Mesenchymal stem cell (in vitro differentiated cells and primary cell): ENCODE measurements around the gene SMARCC1.
"Not testable (repeated sequence)": the region's sequence is repeated elsewhere in the genome, so short reads cannot be mapped to it uniquely, and the experiment has no call there.

Experiments
- DNase-seq: peaks from one replicate; pipeline ENCODE4 v3.0.0-alpha.2; 2013
- H2AFZ ChIP-seq: one replicate; pipeline ENCODE4 v1.6.1; 2013; ENCODE audit warnings: low read depth, mild to moderate bottlenecking, control low read depth, inconsistent platforms, low read length, moderate library complexity
- H2AK5ac ChIP-seq: 2 replicates; pipeline ENCODE4 v1.6.1; 2013; ENCODE audit warnings: low read length, moderate library complexity, mild to moderate bottlenecking, inconsistent platforms; ENCODE audit not compliant: severe bottlenecking
- H2BK120ac ChIP-seq: one replicate; pipeline ENCODE4 v1.6.1; 2013; ENCODE audit warnings: low read depth, mild to moderate bottlenecking, inconsistent platforms, low read length, moderate library complexity
- H2BK12ac ChIP-seq, 2 experiments: one replicate each; pipeline ENCODE4 v1.6.1; 2013; ENCODE audit warnings: inconsistent platforms in 2 of 2, low read length in 2 of 2, mild to moderate bottlenecking in 2 of 2, moderate library complexity in 2 of 2, control low read depth in 1 of 2
- H2BK15ac ChIP-seq: one replicate; pipeline ENCODE4 v1.6.1; 2013; ENCODE audit warnings: mild to moderate bottlenecking, low read depth, inconsistent platforms; ENCODE audit not compliant: poor library complexity, severe bottlenecking
- H2BK5ac ChIP-seq: 2 replicates; pipeline ENCODE4 v1.6.1; 2013; ENCODE audit warnings: low read depth, mild to moderate bottlenecking, low read length, control low read depth, inconsistent platforms; ENCODE audit not compliant: poor library complexity, severe bottlenecking
- H3K14ac ChIP-seq, 2 experiments: one replicate each; pipeline ENCODE4 v1.6.1; 2013; ENCODE audit warnings: inconsistent platforms in 2 of 2, low read length in 2 of 2, control low read depth in 1 of 2, mild to moderate bottlenecking in 1 of 2, moderate library complexity in 1 of 2
- H3K18ac ChIP-seq, 2 experiments: one replicate each; pipeline ENCODE4 v1.6.1; 2013; ENCODE audit warnings: inconsistent platforms in 2 of 2, low read length in 2 of 2, control low read depth in 1 of 2, low read depth in 1 of 2, mild to moderate bottlenecking in 1 of 2
- H3K23ac ChIP-seq, 2 experiments: one replicate each; pipeline ENCODE4 v1.6.1; 2013; ENCODE audit warnings: inconsistent platforms in 2 of 2, low read length in 2 of 2, mild to moderate bottlenecking in 2 of 2, moderate library complexity in 2 of 2, control low read depth in 1 of 2
- H3K27ac ChIP-seq: 2 replicates; pipeline ENCODE4 v1.5.1; 2013; ENCODE audit warnings: mild to moderate bottlenecking, moderate library complexity, low read length, control low read depth, inconsistent platforms; ENCODE audit not compliant: poor library complexity, severe bottlenecking
- H3K27me3 ChIP-seq, 2 experiments: 2 replicates each; pipeline versions ENCODE4 v1.6.1 to v1.7.0; 2013; ENCODE audit warnings: low read length in 2 of 2, mild to moderate bottlenecking in 2 of 2, moderate library complexity in 2 of 2, control low read depth in 1 of 2, inconsistent platforms in 1 of 2; ENCODE audit not compliant: control insufficient read depth in 1 of 2, insufficient read depth in 1 of 2
- H3K36me3 ChIP-seq, 2 experiments: 2 replicates each; pipeline versions ENCODE4 v1.6.1 to v1.7.0; 2013; ENCODE audit warnings: low read length in 2 of 2, control low read depth in 1 of 2, inconsistent platforms in 1 of 2, low read depth in 1 of 2, mild to moderate bottlenecking in 1 of 2; ENCODE audit not compliant: insufficient read depth in 2 of 2, control insufficient read depth in 1 of 2
- H3K4ac ChIP-seq, 2 experiments: one replicate each; pipeline ENCODE4 v1.6.1; 2013; ENCODE audit warnings: inconsistent platforms in 2 of 2, low read length in 2 of 2, mild to moderate bottlenecking in 2 of 2, moderate library complexity in 2 of 2, control low read depth in 1 of 2, low read depth in 1 of 2
- H3K4me1 ChIP-seq: 2 replicates; pipeline ENCODE4 v1.6.1; 2013; ENCODE audit warnings: low read depth, low read length, control low read depth; ENCODE audit not compliant: control insufficient read depth, insufficient read depth
- H3K4me2 ChIP-seq: 2 replicates; pipeline ENCODE4 v1.6.1; 2013; ENCODE audit warnings: low read length, mild to moderate bottlenecking, inconsistent platforms; ENCODE audit not compliant: poor library complexity, severe bottlenecking
- H3K4me3 ChIP-seq, 2 experiments: 2 replicates each; pipeline versions ENCODE4 v1.5.1 to v1.7.0; 2013; ENCODE audit warnings: low read length in 2 of 2, mild to moderate bottlenecking in 2 of 2, control low read depth in 1 of 2, low read depth in 1 of 2; ENCODE audit not compliant: insufficient read depth in 1 of 2
- H3K79me1 ChIP-seq: replicated peaks from 2 replicates; pipeline ENCODE4 v1.6.1; 2013; ENCODE audit warnings: mild to moderate bottlenecking, control low read depth, low read length, inconsistent platforms; ENCODE audit not compliant: poor library complexity, severe bottlenecking
- H3K9ac ChIP-seq: 2 replicates; pipeline ENCODE4 v1.7.0; 2013; ENCODE audit warnings: mild to moderate bottlenecking, low read length, moderate library complexity
- H3K9me3 ChIP-seq: 2 replicates; pipeline ENCODE4 v1.7.0; 2013; ENCODE audit warnings: mild to moderate bottlenecking, low read length; ENCODE audit not compliant: control insufficient read depth
- H4K8ac ChIP-seq: one replicate; pipeline ENCODE4 v1.6.1; 2013; ENCODE audit warnings: inconsistent platforms, mild to moderate bottlenecking, low read length, moderate library complexity
- H4K91ac ChIP-seq: one replicate; pipeline ENCODE4 v1.6.1; 2013; ENCODE audit warnings: mild to moderate bottlenecking, low read length, inconsistent platforms
- WGBS: methylation state at CpG from one replicate; pipeline ENCODE4 v1.1.7; 2013; ENCODE audit warnings: mixed read lengths; 5-methylcytosine and 5-hydroxymethylcytosine counted together

Gene SMARCC1

GRCh38 chr3:47746264-47746663, 35.4 kb downstream of the SMARCC1 start:
- Histone ChIP-seq H2AK5ac (no peak overlapping the region), H3K4ac (no peak overlapping the region), H3K27ac (no peak overlapping the region), H2BK120ac (no peak overlapping the region), H3K4me1 (no peaks in the 10 kb centered on the region), H3K4me2 (no peak overlapping the region), H3K4me3 (no peak overlapping the region), H2BK12ac (no peak overlapping the region), H3K79me1 (peaks cover 8% of the 10 kb centered on the region), H3K9me3 (no peaks in the 10 kb centered on the region), H3K23ac (no peak overlapping the region), H2BK15ac (no peak overlapping the region), H4K8ac (no peak overlapping the region), H3K36me3 (peaks cover 17 to 28% of the 10 kb centered on the region in 2 experiments), H3K18ac (no peak overlapping the region), H3K14ac (no peak overlapping the region), H4K91ac (no peak overlapping the region), H2AFZ (no peak overlapping the region), H3K27me3 (no peaks in the 10 kb centered on the region), H3K9ac (no peak overlapping the region), H2BK5ac (no peak overlapping the region)
- WGBS: 95% methylated on average over 3 of the region's 3 CpGs
- no peak for DNase-seq

GRCh38 chr3:47743855-47744254, 37.8 kb downstream of the SMARCC1 start:
- no peaks in the 10 kb centered on the region for H3K9me3 ChIP-seq
- H3K18ac ChIP-seq: no peak overlapping the region
- no peak overlapping the region for H3K27ac ChIP-seq
- H2BK120ac ChIP-seq: no peak overlapping the region
- H3K4me1 ChIP-seq: no peaks in the 10 kb centered on the region
- H3K36me3 ChIP-seq: peaks cover 12 to 28% of the 10 kb centered on the region in 2 experiments
- H2AK5ac ChIP-seq: no peak overlapping the region
- DNase-seq: no peak
- no peak overlapping the region for H3K4me2 ChIP-seq
- H3K4me3 ChIP-seq: no peak overlapping the region
- H3K4ac ChIP-seq: no peak overlapping the region
- H2BK12ac ChIP-seq: no peak overlapping the region
- H4K8ac ChIP-seq: no peak overlapping the region
- no peaks in the 10 kb centered on the region for H3K27me3 ChIP-seq
- WGBS: 98% methylated on average over 5 of the region's 5 CpGs
- no peak overlapping the region for H2BK15ac ChIP-seq
- H3K9ac ChIP-seq: no peak overlapping the region
- no peak overlapping the region for H4K91ac ChIP-seq
- H2AFZ ChIP-seq: no peak overlapping the region
- H3K14ac ChIP-seq: no peak overlapping the region
- H3K23ac ChIP-seq: no peak overlapping the region
- no peak overlapping the region for H2BK5ac ChIP-seq
- peaks cover 10% of the 10 kb centered on the region for H3K79me1 ChIP-seq

- H2BK120ac ChIP-seq, H3K14ac ChIP-seq, H3K79me1 ChIP-seq, H3K27me3 ChIP-seq, H3K4ac ChIP-seq, H3K23ac ChIP-seq, H3K9ac ChIP-seq, H4K8ac ChIP-seq, H3K18ac ChIP-seq, H4K91ac ChIP-seq, H3K4me2 ChIP-seq, H2AFZ ChIP-seq, H2BK5ac ChIP-seq, H3K4me1 ChIP-seq, H2BK15ac ChIP-seq, H3K4me3 ChIP-seq, H3K27ac ChIP-seq, H2AK5ac ChIP-seq, H2BK12ac ChIP-seq, H3K9me3 ChIP-seq: not testable (repeated sequence)
- H3K36me3 ChIP-seq: peaks cover 12 to 28% of the 10 kb centered on the region in 2 experiments
- peak; percentile 13 for DNase-seq
- WGBS: 71% methylated on average over 6 of the region's 6 CpGs
Measured at GRCh38 chr3:47743352-47743751, 38.3 kb downstream of the SMARCC1 start.

- Histone ChIP-seq H2AK5ac (no peak overlapping the region), H3K18ac (no peak overlapping the region), H3K9me3 (no peaks in the 10 kb centered on the region), H3K27ac (no peak overlapping the region), H3K14ac (no peak overlapping the region), H3K79me1 (peaks cover 10% of the 10 kb centered on the region), H4K91ac (no peak overlapping the region), H3K9ac (no peak overlapping the region), H3K4me2 (no peak overlapping the region), H2BK120ac (no peak overlapping the region), H2AFZ (no peak overlapping the region), H3K27me3 (no peaks in the 10 kb centered on the region), H3K36me3 (peaks cover 10 to 35% of the 10 kb centered on the region in 2 experiments), H3K4me3 (no peak overlapping the region), H4K8ac (no peak overlapping the region), H2BK15ac (no peak overlapping the region), H3K4ac (no peak overlapping the region), H2BK12ac (no peak overlapping the region), H3K23ac (no peak overlapping the region), H3K4me1 (no peaks in the 10 kb centered on the region), H2BK5ac (no peak overlapping the region)
- no peak for DNase-seq
- WGBS: 67% methylated on average over 1 of the region's 2 CpGs
Measured at GRCh38 chr3:47741925-47742324, 39.8 kb downstream of the SMARCC1 start.
